Stomach (tissue), 19 donors: Measurements from ENCODE around the gene AATF. TPM values are rescaled to one million over a fixed set of nuclear protein-coding genes. Genes with fewer than 3 reads are reported as not detected.
A peak's percentile ranks its signal among the peaks of the same experiment; 100 is the strongest.

ENCODE experiments used
- DNase-seq, 2 donors: peaks; one replicate each; pipeline versions ENCODE4 v3.0.0 to v3.0.0-alpha.2; 2013 to 2019
- H3K27ac ChIP-seq, 5 donors: fragments of 200-600 bp in 4 of 5; sonication (generic) in 4 of 5; one replicate each; pipeline ENCODE4 v1.5.1; 2013 to 2019; ENCODE audit warnings: mild to moderate bottlenecking in 1 of 5, moderate library complexity in 1 of 5
- H3K27me3 ChIP-seq, 3 donors: fragments of 200-600 bp; sonication (generic); one replicate each; pipeline ENCODE4 v1.5.1; 2017 to 2019; ENCODE audit warnings: mixed run types in 1 of 3
- H3K36me3 ChIP-seq, 4 donors: fragments of 200-600 bp; sonication (generic); 1 replicate in 3 of 4; 2 replicates in 1 of 4; pipeline ENCODE4 v1.5.1; 2016 to 2019
- H3K4me1 ChIP-seq, 4 donors: fragments of 200-600 bp; sonication (generic); one replicate each; pipeline ENCODE4 v1.5.1; 2016 to 2019
- H3K4me3 ChIP-seq, 4 donors: fragments of 200-600 bp; sonication (generic) in 3 of 4; one replicate each; pipeline ENCODE4 v1.5.1; 2016 to 2019; ENCODE audit warnings: mild to moderate bottlenecking in 1 of 4
- H3K9me3 ChIP-seq, 4 donors: fragments of 200-600 bp; sonication (generic); one replicate each; pipeline ENCODE4 v1.5.1; 2016 to 2019
- EP300 ChIP-seq: sonication (generic); formaldehyde crosslinking; IDR thresholded peaks from one replicate; pipeline ENCODE4 v1.6.1; 2017; ENCODE audit warnings: antibody characterized with exemption
- POLR2A ChIP-seq, 4 donors: fragments of 450-650 bp; IDR thresholded peaks; one replicate each; pipeline ENCODE4 v1.6.1; 2016; ENCODE audit warnings: antibody characterized with exemption in 4 of 4, control low read depth in 2 of 4, mild to moderate bottlenecking in 1 of 4, moderate library complexity in 1 of 4
- POLR2AphosphoS5 ChIP-seq, 3 donors: sonication (generic); formaldehyde crosslinking; IDR thresholded peaks; one replicate each; pipeline ENCODE4 v1.6.1; 2016; ENCODE audit warnings: antibody characterized with exemption in 3 of 3
- WGBS, 5 donors: extraction: QIAGEN DNeasy Blood & Tissue Kit in 3 of 5; methylation state at CpG; one replicate each; pipeline versions ENCODE4 v1.1.5 to v1.1.7; 2013 to 2018; 5-methylcytosine and 5-hydroxymethylcytosine counted together
- intact Hi-C: fragments of 100-400 bp; cut with DNase I; formaldehyde crosslinking; loops from one replicate; pipeline ENCODE4 v1.15.1; 2023; ENCODE audit warnings: low total_unique reads
- long read RNA-seq, 10 donors: transcript quantifications; one replicate each; lab custom pipeline, GENCODE V29; 2026
- polyA plus RNA-seq, 3 donors: library from polyadenylated mRNA; stranded (reverse); fragments of 200-250 nt; gene quantifications; one replicate each; pipeline ENCODE4 v1.2.3, GENCODE V29; 2013
- total RNA-seq, 5 donors: library from RNA; depleted of rRNA; stranded (reverse); fragments of >200 nt; gene quantifications; one replicate each; pipeline versions ENCODE4 v1.1.0 to v1.2.3, GENCODE V29; 2014 to 2016
- TF ChIP-seq, protein P1 (sequence below), 7 experiments: fragments of 450-650 bp in 4 of 7; fragments of 200-600 bp in 3 of 7; sonication (generic) in 3 of 7; IDR thresholded peaks; one replicate each; pipeline ENCODE4 v1.5.1; 2016 to 2019; ENCODE audit warnings: antibody characterized with exemption in 7 of 7, control low read depth in 2 of 7, mild to moderate bottlenecking in 1 of 7
- donor health status: healthy with polysubstance abuse.
- donor health status: Bipolar disorder and iron deficiency.
- donor health status: healthy.

Gene AATF, protein sequence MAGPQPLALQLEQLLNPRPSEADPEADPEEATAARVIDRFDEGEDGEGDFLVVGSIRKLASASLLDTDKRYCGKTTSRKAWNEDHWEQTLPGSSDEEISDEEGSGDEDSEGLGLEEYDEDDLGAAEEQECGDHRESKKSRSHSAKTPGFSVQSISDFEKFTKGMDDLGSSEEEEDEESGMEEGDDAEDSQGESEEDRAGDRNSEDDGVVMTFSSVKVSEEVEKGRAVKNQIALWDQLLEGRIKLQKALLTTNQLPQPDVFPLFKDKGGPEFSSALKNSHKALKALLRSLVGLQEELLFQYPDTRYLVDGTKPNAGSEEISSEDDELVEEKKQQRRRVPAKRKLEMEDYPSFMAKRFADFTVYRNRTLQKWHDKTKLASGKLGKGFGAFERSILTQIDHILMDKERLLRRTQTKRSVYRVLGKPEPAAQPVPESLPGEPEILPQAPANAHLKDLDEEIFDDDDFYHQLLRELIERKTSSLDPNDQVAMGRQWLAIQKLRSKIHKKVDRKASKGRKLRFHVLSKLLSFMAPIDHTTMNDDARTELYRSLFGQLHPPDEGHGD
- total RNA-seq (10 to 100 TPM in 4 of 5 donors, 1 to 10 TPM in 1; 5.3 to 52.7 (median 20.2) TPM), polyA plus RNA-seq (10 to 100 TPM; 27.9 to 45.8 (median 36.6) TPM)
- long read RNA-seq, donor 1, partial matches to known transcripts, result 0 of 4 reads
- long read RNA-seq, donor 1, other reads (novel, unspliced or antisense), result 0 of 4 reads
- long read RNA-seq, donor 2, partial matches to known transcripts, result 0 of 4 reads
- long read RNA-seq, donor 2, other reads (novel, unspliced or antisense), result 0 of 4 reads
- long read RNA-seq, donor 3, partial matches to known transcripts, result 0 of 3 reads
- long read RNA-seq, donor 3, other reads (novel, unspliced or antisense), result 0 of 3 reads
- long read RNA-seq, donor 4, partial matches to known transcripts, result 0 of 1 reads
- long read RNA-seq, donor 4, other reads (novel, unspliced or antisense), result 0 of 1 reads
- long read RNA-seq, donor 5, partial matches to known transcripts, result 0 of 1 reads
- long read RNA-seq, donor 5, other reads (novel, unspliced or antisense), result 0 of 1 reads
- long read RNA-seq, donor 6, transcript AATF-208 (12 exons, 2,141 nt), result major isoform, 14 of 14 reads
- long read RNA-seq, donor 6, partial matches to known transcripts, result 0 of 14 reads
- long read RNA-seq, donor 6, other reads (novel, unspliced or antisense), result 0 of 14 reads
- long read RNA-seq, donor 7, transcript AATF-208 (12 exons, 2,141 nt), result major isoform, 5 of 6 reads
- long read RNA-seq, donor 7, partial matches to known transcripts, result 0 of 6 reads
- long read RNA-seq, donor 7, other reads (novel, unspliced or antisense), result 0 of 6 reads
- long read RNA-seq, donor 8, partial matches to known transcripts, result 0 of 2 reads
- long read RNA-seq, donor 8, other reads (novel, unspliced or antisense), result 0 of 2 reads
- long read RNA-seq, donor 9, partial matches to known transcripts, result 0 of 3 reads
- long read RNA-seq, donor 9, other reads (novel, unspliced or antisense), result 0 of 3 reads
- long read RNA-seq, donor 10, result 0 reads

- Histone ChIP-seq H3K4me3 (peak within 1 kb of the TSS; percentile 80 to 93 (median 82)), H3K9me3 (no peaks in the 10 kb centered on the region), H3K27me3 (peaks cover 18 to 42% (median 38%) of the 10 kb centered on the region in 3 donors), H3K4me1 (peaks cover 16 to 40% (median 30%) of the 10 kb centered on the region in 4 donors), H3K36me3 (peaks cover 8 to 29% (median 25%) of the 10 kb centered on the region in 4 donors), H3K27ac (peak within 1 kb of the TSS; percentile 88 to 94 (median 91))
- intact Hi-C loops, result no loop called here
- peak; percentile 88 to 97 (median 94) for TF ChIP-seq POLR2AphosphoS5 (IDR thresholded peaks at IDR 0.05)
- TF ChIP-seq POLR2A (IDR thresholded peaks at IDR 0.05), result peak in 2 of 4 donors; percentile 31 to 54
- TF ChIP-seq, protein P1, sequence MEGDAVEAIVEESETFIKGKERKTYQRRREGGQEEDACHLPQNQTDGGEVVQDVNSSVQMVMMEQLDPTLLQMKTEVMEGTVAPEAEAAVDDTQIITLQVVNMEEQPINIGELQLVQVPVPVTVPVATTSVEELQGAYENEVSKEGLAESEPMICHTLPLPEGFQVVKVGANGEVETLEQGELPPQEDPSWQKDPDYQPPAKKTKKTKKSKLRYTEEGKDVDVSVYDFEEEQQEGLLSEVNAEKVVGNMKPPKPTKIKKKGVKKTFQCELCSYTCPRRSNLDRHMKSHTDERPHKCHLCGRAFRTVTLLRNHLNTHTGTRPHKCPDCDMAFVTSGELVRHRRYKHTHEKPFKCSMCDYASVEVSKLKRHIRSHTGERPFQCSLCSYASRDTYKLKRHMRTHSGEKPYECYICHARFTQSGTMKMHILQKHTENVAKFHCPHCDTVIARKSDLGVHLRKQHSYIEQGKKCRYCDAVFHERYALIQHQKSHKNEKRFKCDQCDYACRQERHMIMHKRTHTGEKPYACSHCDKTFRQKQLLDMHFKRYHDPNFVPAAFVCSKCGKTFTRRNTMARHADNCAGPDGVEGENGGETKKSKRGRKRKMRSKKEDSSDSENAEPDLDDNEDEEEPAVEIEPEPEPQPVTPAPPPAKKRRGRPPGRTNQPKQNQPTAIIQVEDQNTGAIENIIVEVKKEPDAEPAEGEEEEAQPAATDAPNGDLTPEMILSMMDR (IDR thresholded peaks at IDR 0.05), result no peak
- 0 to 1% (median 1%) methylated on average over 56 to 90 of the region's 90 CpGs for WGBS, 5 donors
- peak; percentile 98 to 99 for DNase-seq
Observed at GRCh38 chr17:36948717-36949460, at the start of gene AATF. TSS of gene AATF (plus strand) at chr17:36948954. CDS start at chr17:36949126, 172 bp downstream.

DNA sequence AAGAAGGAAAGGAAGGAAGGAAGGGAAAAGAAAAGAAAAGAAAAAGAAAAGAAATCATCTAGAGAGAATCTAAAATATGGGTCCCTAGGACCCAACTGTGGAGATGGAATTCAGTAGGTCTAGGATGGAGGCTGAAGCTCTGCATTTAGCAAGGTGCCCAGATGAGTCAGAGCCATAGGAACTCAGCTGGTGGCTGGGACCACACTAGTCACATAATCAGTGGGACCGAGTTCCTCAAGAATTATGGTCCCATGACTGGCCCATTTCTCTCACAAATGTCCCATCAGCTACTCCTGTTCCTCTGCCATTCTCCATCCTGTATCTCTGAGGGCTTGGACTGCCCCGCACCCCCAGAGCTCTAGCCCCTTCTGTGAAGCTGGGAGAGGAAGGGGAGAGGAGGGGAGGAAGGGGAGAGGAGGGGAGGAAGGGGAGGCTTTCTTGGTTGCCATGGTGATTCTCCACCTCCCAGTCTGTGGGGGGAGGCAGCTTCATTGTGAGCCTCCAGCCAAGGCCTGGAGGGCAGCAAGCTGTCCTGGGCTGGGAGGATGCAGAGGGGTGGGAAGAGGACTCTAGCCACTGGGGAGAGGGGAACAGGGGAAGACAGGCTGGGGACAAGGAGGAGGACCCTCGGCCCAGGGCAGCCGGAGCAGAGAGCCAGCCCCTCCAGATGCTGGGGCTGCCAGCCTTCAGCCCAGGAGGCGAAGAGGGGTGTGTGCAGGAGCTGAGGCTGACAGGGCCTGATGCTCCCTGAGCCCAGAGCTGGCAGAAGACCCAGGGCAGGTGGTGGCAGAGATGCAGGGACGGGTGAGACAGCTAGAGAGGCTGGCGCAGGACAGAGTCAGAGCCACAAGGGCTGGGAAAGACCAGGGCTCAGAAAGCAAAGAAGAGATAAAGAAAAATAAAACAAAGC is 49.2 kb upstream of the AATF start:
- TF ChIP-seq POLR2AphosphoS5 (IDR thresholded peaks at IDR 0.05), result no peak
- TF ChIP-seq, protein P1 (IDR thresholded peaks at IDR 0.05), result peak in 1 of 7 experiments; percentile 4
- no peaks in the 10 kb centered on the region for H3K36me3 ChIP-seq
- no peak overlapping the region for H3K27ac ChIP-seq
- H3K27me3 ChIP-seq, result peaks cover 0 to 60% (median 0%) of the 10 kb centered on the region in 3 donors
- DNase-seq, result no peak
- WGBS, 5 donors, result 68 to 78% (median 70%) methylated on average over 7 of the region's 7 CpGs
- no peaks in the 10 kb centered on the region for H3K9me3 ChIP-seq
- intact Hi-C loops, result no loop called here
- H3K4me1 ChIP-seq, result no peaks in the 10 kb centered on the region
- H3K4me3 ChIP-seq, result no peak overlapping the region

DNA sequence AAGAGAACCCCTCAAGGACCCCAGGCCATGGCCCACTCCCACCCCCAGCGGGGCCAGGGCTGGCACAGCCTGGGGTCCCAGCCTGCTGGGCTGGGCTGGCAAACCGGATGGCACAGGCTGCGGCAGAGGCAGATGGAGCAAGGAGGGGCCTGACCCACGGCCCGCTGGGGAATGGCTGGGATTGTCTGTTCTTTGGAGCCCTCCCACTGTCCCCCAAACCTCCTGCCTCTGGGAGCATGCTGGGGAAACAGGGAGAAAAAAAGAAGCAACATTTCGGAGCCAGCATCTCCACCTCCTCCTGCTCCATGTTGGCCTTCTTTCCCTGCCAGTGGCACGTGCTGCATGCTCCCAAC is 48.6 kb upstream of the AATF start:
- TF ChIP-seq, protein P1 (IDR thresholded peaks at IDR 0.05), result no peak
- TF ChIP-seq POLR2A (IDR thresholded peaks at IDR 0.05), result no peak
- TF ChIP-seq EP300, result no peak
- TF ChIP-seq POLR2AphosphoS5 (IDR thresholded peaks at IDR 0.05), result no peak

More for the DNA sequence above, 48.6 kb upstream of the AATF start:
- Histone ChIP-seq H3K27ac (no peak overlapping the region), H3K27me3 (peaks cover 0 to 60% (median 0%) of the 10 kb centered on the region in 3 donors), H3K4me3 (no peak overlapping the region), H3K9me3 (no peaks in the 10 kb centered on the region), H3K4me1 (no peaks in the 10 kb centered on the region), H3K36me3 (no peaks in the 10 kb centered on the region)
- 73 to 84% (median 82%) methylated on average over 7 of the region's 7 CpGs for WGBS, 5 donors
- intact Hi-C loops, result no loop called here
- no peak for DNase-seq
